CD4-positive, alpha-beta T cell (primary cell): ENCODE results near the gene EMILIN3. TPM values are rescaled to one million over a fixed set of nuclear protein-coding genes. Genes with fewer than 3 reads are reported as not detected.

Experiments
- ATAC-seq: fragments of 200-7000 bp; cut with Tn5 transposase; one replicate; pipeline ENCODE4 v1.10.0; 2022; ENCODE audit warnings: mild to moderate bottlenecking; ENCODE audit not compliant: poor library complexity
- CTCF ChIA-PET: fragments of 350-600 bp; sonication (Branson Sonifier 250); formaldehyde crosslinking; loops from one replicate; lab custom pipeline; 2021; ENCODE audit warnings: antibody characterized with exemption, inconsistent platforms; lab: Charles Lee
- POLR2A ChIA-PET: fragments of 350-600 bp; sonication (Branson Sonifier 250); formaldehyde crosslinking; loops from one replicate; lab custom pipeline; 2021; ENCODE audit warnings: antibody characterized with exemption, inconsistent platforms; lab: Charles Lee
- DNase-seq, 14 experiments: peaks; one replicate each; pipeline ENCODE4 v3.0.0-alpha.2; 2013 to 2020; ENCODE audit warnings: mixed read lengths in 2 of 14
- H3K27ac ChIP-seq, 2 donors: one replicate each; pipeline versions ENCODE4 v1.5.1 to v1.7.0; 2013; ENCODE audit warnings: low read length in 2 of 2, low read depth in 1 of 2, mild to moderate bottlenecking in 1 of 2
- H3K27me3 ChIP-seq, 2 experiments: 1 replicate in 1 of 2; 2 replicates in 1 of 2; pipeline versions ENCODE4 v1.6.1 to v1.7.0; 2013; ENCODE audit warnings: low read length in 2 of 2, control low read depth in 1 of 2, mild to moderate bottlenecking in 1 of 2, moderate library complexity in 1 of 2; ENCODE audit not compliant: insufficient read depth in 2 of 2, control insufficient read depth in 1 of 2
- H3K36me3 ChIP-seq: one replicate; pipeline ENCODE4 v1.6.1; 2013; ENCODE audit warnings: low read length, control low read depth; ENCODE audit not compliant: insufficient read depth
- H3K4me1 ChIP-seq: one replicate; pipeline ENCODE4 v1.6.1; 2013; ENCODE audit warnings: low read length, control low read depth; ENCODE audit not compliant: insufficient read depth
- H3K4me3 ChIP-seq: one replicate; pipeline ENCODE4 v1.5.1; 2013; ENCODE audit warnings: mild to moderate bottlenecking, low read length, moderate library complexity
- H3K9me3 ChIP-seq, 2 experiments: 1 replicate in 1 of 2; 2 replicates in 1 of 2; pipeline versions ENCODE4 v1.6.1 to v1.7.0; 2013; ENCODE audit warnings: low read length in 2 of 2, mild to moderate bottlenecking in 2 of 2, control low read depth in 1 of 2, moderate library complexity in 1 of 2; ENCODE audit not compliant: control insufficient read depth in 1 of 2, insufficient read depth in 1 of 2
- H3K27ac Mint-ChIP-seq: one replicate; pipeline ENCODE4 v1.8.0; 2020; ENCODE audit warnings: mixed read lengths
- H3K27me3 Mint-ChIP-seq: one replicate; pipeline ENCODE4 v1.8.0; 2021; ENCODE audit warnings: mixed read lengths
- H3K36me3 Mint-ChIP-seq: one replicate; pipeline ENCODE4 v1.8.0; 2021; ENCODE audit warnings: low read depth, mixed read lengths
- H3K4me1 Mint-ChIP-seq: one replicate; pipeline ENCODE4 v1.8.0; 2021; ENCODE audit warnings: low read depth, mixed read lengths
- H3K4me3 Mint-ChIP-seq: one replicate; pipeline ENCODE4 v1.8.0; 2020; ENCODE audit warnings: mild to moderate bottlenecking, mixed read lengths
- H3K9me3 Mint-ChIP-seq: one replicate; pipeline ENCODE4 v1.8.0; 2020; ENCODE audit warnings: mixed read lengths
- intact Hi-C, 2 experiments: fragments of 100-400 bp; cut with DNase I in 1 of 2; cut with micrococcal nuclease in 1 of 2; formaldehyde crosslinking; loops; one replicate each; pipeline versions ENCODE4 v1.15.1 to v1.9.0; 2023 to 2025; cut with DNase I, micrococcal nuclease
- total RNA-seq, 174 experiments: library from RNA in 2 of 174; stranded (reverse) in 2 of 174; gene quantifications; one replicate each; pipeline ENCODE4 v1.2.3 and lab custom pipeline; 2021 to 2026
- TF ChIP-seq, protein P1 (sequence below): fragments of 200-600 bp; IDR thresholded peaks from one replicate; pipeline ENCODE4 v1.8.0; 2022; ENCODE audit warnings: antibody characterized with exemption, mild to moderate bottlenecking

The EMILIN3 gene
- total RNA-seq, 2 experiments from 2014 or later, result 0.11 to 0.22 TPM

- Mint-ChIP-seq H3K9me3 (no peaks in the 10 kb centered on the region), H3K27me3 (no peaks in the 10 kb centered on the region), H3K36me3 (no peaks in the 10 kb centered on the region), H3K4me3 (no peak overlapping the region), H3K4me1 (no peaks in the 10 kb centered on the region), H3K27ac (no peak overlapping the region)
- no peaks in the 10 kb centered on the region for H3K27me3 ChIP-seq
- H3K4me1 ChIP-seq, result no peaks in the 10 kb centered on the region
- TF ChIP-seq, protein P1, sequence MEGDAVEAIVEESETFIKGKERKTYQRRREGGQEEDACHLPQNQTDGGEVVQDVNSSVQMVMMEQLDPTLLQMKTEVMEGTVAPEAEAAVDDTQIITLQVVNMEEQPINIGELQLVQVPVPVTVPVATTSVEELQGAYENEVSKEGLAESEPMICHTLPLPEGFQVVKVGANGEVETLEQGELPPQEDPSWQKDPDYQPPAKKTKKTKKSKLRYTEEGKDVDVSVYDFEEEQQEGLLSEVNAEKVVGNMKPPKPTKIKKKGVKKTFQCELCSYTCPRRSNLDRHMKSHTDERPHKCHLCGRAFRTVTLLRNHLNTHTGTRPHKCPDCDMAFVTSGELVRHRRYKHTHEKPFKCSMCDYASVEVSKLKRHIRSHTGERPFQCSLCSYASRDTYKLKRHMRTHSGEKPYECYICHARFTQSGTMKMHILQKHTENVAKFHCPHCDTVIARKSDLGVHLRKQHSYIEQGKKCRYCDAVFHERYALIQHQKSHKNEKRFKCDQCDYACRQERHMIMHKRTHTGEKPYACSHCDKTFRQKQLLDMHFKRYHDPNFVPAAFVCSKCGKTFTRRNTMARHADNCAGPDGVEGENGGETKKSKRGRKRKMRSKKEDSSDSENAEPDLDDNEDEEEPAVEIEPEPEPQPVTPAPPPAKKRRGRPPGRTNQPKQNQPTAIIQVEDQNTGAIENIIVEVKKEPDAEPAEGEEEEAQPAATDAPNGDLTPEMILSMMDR, result no peak
- POLR2A ChIA-PET, result no interaction called here
- intact Hi-C loops, result no loop called here
- DNase-seq (no peak), ATAC-seq (no peak)
- CTCF ChIA-PET, result interaction anchor here (0.6 kb wide), 1 partner anchor 359 kb away, joined by 3 read pairs; no protein-coding TSS in a partner anchor
- H3K4me3 ChIP-seq, result no peak overlapping the region
- H3K9me3 ChIP-seq, result no peaks in the 10 kb centered on the region
- H3K27ac ChIP-seq, result no peak overlapping the region
- no peaks in the 10 kb centered on the region for H3K36me3 ChIP-seq
These were observed 8.4 kb downstream of the EMILIN3 start for GRCh38 chr20:41358230-41358629.

DNA sequence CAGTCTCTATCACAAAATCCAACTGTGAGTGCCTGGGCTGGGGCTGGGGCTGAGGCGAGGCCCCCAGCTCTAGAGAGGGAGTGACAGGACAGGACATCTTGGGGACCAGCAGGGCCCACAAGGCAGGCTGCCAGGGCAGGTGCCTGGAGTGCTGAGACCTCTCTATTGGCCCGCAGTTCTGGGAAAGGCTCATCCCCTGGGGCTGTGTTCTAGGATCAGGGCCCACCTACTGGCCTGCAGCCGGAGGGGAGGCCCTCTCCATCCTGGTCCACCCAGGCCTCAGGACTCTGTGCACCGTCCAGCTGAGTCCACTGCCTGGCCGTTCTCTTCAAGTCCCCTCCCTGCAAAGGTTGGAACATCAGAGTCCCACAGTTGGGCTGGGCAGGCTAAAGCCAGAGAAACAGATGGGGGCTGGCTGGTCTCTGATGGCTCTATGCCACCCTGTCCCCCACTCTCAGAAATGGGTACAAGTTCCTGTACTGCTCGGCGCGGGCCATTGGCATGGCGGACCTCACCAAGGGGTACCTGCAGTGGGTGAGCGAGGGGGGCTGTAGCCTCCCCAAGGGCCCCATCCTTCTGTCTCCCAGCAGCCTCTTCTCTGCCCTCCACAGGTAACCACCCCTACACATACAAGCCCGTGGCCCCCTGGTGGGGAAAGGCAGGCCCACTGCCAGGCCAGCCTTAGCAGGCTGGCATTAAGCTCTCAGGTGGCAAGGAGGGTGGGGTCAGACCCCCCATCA is 9.0 kb downstream of the EMILIN3 start:
- Histone ChIP-seq H3K27ac (no peak overlapping the region), H3K9me3 (no peaks in the 10 kb centered on the region), H3K27me3 (no peaks in the 10 kb centered on the region), H3K4me3 (no peak overlapping the region), H3K4me1 (no peaks in the 10 kb centered on the region), H3K36me3 (no peaks in the 10 kb centered on the region)
- CTCF ChIA-PET, result no interaction called here
- H3K36me3 Mint-ChIP-seq, result no peaks in the 10 kb centered on the region
- no peak overlapping the region for H3K4me3 Mint-ChIP-seq
- H3K27me3 Mint-ChIP-seq, result no peaks in the 10 kb centered on the region
- TF ChIP-seq, protein P1, result no peak
- ATAC-seq (no peak), DNase-seq (no peak)
- H3K4me1 Mint-ChIP-seq, result no peaks in the 10 kb centered on the region
- no peaks in the 10 kb centered on the region for H3K9me3 Mint-ChIP-seq
- no peak overlapping the region for H3K27ac Mint-ChIP-seq
- intact Hi-C loops, result no loop called here
- POLR2A ChIA-PET, result no interaction called here

DNA sequence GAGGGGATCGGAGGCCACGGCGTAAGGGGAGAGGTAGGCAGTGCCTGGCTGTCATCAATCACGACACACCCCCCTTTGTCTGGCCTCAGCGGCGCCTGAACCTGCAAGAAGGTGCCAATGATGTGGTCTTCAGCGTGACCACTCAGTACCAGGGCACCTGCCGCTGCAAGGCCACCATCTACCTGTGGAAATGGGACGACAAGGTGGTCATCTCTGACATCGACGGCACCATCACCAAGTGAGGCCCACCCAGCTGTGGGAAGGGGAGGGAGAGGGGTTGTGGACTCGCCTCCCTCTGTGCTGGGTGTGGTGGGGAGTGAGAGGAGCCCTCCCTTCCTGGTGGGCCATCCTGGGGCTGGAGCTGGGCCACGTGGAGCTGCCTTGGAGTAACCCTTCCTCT is 9.7 kb downstream of the EMILIN3 start:
- intact Hi-C loops, result no loop called here
- no peaks in the 10 kb centered on the region for H3K9me3 Mint-ChIP-seq
- Histone ChIP-seq H3K36me3 (no peaks in the 10 kb centered on the region), H3K27ac (no peak overlapping the region), H3K4me1 (no peaks in the 10 kb centered on the region), H3K27me3 (no peaks in the 10 kb centered on the region), H3K4me3 (no peak overlapping the region), H3K9me3 (no peaks in the 10 kb centered on the region)
- no peak for ATAC-seq
- ChIA-PET POLR2A (no interaction called here), CTCF (no interaction called here)
- no peak overlapping the region for H3K4me3 Mint-ChIP-seq
- no peaks in the 10 kb centered on the region for H3K27me3 Mint-ChIP-seq
- H3K36me3 Mint-ChIP-seq, result no peaks in the 10 kb centered on the region
- TF ChIP-seq, protein P1, result no peak
- no peaks in the 10 kb centered on the region for H3K4me1 Mint-ChIP-seq
- H3K27ac Mint-ChIP-seq, result no peak overlapping the region
- no peak for DNase-seq
